ENCODE data around the gene VEPH1. TPM values are rescaled to one million over a fixed set of nuclear protein-coding genes. Genes with fewer than 3 reads are reported as not detected.
A peak's percentile ranks its signal among the peaks of the same experiment; 100 is the strongest.

The VEPH1 gene
- polyA plus RNA-seq, 2 of the 4 experiments (the other 2 are of a cell fraction) = 0.04 to 0.16 TPM

DNA sequence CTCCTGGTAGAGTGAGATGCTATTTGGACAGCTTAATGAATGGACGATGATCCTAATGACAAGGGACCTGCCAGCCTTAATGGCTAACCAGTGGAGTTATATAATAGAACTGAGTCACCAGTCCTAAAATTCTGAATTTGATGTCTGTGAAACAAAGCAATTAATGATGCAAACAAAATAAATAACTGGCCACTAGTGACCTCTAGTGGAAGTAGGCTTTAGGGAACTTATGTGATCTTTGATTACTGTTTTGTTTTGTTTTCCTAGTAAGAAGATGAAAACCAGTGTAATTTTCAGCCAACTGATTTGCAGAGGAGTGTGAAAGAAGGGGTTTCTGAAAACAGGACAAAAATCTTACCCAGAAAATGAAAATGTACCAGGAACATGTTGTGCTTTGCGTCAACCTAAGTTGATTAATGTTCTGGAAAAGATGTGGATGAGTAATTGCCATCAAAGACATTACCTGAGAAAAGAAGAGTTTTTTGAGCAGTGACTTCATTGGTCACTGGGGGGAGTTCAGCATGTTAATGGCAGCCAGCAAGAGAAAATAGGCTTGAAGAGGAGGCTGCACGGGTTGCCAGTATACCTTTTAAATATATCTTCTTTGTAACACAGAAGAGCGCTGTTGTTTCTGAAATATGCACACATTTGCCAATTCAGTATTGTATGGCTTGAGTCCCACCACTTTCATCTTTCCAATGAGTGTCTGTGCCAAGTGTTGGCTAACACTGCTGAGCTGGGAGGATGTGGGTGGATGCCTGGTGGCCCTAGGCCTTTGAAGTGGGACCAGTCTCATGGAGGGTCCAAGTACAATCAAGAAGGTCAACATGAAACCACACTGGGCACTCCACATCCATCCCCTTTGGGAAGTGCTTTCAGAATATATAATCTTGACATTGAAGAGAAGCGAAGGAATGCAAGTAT is 9.3 kb downstream of the VEPH1 start:
- TF ChIP-seq FOXS1 (CRISPR knock-in tag; IDR thresholded peaks at IDR 0.05) = no peak
- peak; percentile 71 to 80 for TF ChIP-seq RAD21 (conservative IDR thresholded peaks at IDR 0.05 in 1 of 2, IDR thresholded peaks at IDR 0.05 in 1 of 2)
- TF ChIP-seq SMC3 (IDR thresholded peaks at IDR 0.05) = peak; percentile 83
- no peak for TF ChIP-seq HOXB5 (CRISPR knock-in tag; IDR thresholded peaks at IDR 0.05)
- TF ChIP-seq, protein P1, sequence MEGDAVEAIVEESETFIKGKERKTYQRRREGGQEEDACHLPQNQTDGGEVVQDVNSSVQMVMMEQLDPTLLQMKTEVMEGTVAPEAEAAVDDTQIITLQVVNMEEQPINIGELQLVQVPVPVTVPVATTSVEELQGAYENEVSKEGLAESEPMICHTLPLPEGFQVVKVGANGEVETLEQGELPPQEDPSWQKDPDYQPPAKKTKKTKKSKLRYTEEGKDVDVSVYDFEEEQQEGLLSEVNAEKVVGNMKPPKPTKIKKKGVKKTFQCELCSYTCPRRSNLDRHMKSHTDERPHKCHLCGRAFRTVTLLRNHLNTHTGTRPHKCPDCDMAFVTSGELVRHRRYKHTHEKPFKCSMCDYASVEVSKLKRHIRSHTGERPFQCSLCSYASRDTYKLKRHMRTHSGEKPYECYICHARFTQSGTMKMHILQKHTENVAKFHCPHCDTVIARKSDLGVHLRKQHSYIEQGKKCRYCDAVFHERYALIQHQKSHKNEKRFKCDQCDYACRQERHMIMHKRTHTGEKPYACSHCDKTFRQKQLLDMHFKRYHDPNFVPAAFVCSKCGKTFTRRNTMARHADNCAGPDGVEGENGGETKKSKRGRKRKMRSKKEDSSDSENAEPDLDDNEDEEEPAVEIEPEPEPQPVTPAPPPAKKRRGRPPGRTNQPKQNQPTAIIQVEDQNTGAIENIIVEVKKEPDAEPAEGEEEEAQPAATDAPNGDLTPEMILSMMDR (IDR thresholded peaks at IDR 0.05) = peak; percentile 82
- ChIA-PET CTCF (interaction anchor here (0.7 to 11.1 kb wide), 27 partner anchors 9 to 1052 kb away, joined by 3 to 188 read pairs (median 4); partner anchors contain the start of gene VEPH1), POLR2A (no interaction called here)
- Histone ChIP-seq H3K4me2 (no peak overlapping the region), H3K4me1 (no peaks in the 10 kb centered on the region), H3K9me3 (no peaks in the 10 kb centered on the region), H3K27ac (no peak overlapping the region), H3K4me3 (no peak overlapping the region)
- ATAC-seq (peak; percentile 39 to 64; a peak in 3 of 6 replicates), DNase-seq (ENCODE audit: low read depth in 1 of 2, low spot score in 1 of 2) (peak; percentile 10 to 47), FAIRE-seq (peak; percentile 28)
- 40% methylated on average over 5 of the region's 5 CpGs for WGBS (ENCODE audit: missing lambda C conversion rate)

DNA sequence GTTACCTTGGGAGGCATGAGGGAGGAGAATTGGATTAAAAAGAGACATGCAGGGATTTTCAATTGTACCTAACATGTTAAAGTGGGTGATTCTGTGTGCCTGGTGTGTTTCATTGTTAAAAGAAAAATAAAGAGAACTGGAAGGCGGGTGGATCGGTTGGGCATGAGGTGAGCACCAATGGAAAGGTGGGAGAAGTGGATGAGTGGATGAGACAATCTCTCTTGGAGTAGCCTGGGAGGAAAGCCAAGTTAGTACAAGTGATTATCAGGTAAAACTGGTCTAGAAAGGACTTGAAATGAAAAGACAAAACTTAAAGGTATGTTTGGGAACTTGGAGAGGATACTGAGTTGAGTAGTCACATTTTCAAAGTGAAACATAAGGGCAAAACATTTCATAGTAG is 12.1 kb downstream of the VEPH1 start:
- ChIA-PET CTCF (interaction anchor here (11.1 kb wide), 1 partner anchor 289 kb away, joined by 188 read pairs; no protein-coding TSS in a partner anchor), POLR2A (no interaction called here)
- WGBS (ENCODE audit: missing lambda C conversion rate) = 85% methylated on average over 2 of the region's 2 CpGs
- TF ChIP-seq, protein P2, sequence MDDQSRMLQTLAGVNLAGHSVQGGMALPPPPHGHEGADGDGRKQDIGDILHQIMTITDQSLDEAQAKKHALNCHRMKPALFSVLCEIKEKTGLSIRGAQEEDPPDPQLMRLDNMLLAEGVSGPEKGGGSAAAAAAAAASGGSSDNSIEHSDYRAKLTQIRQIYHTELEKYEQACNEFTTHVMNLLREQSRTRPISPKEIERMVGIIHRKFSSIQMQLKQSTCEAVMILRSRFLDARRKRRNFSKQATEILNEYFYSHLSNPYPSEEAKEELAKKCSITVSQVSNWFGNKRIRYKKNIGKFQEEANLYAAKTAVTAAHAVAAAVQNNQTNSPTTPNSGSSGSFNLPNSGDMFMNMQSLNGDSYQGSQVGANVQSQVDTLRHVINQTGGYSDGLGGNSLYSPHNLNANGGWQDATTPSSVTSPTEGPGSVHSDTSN (IDR thresholded peaks at IDR 0.05) = no peak
- TF ChIP-seq ZFP36 (IDR thresholded peaks at IDR 0.05; ENCODE audit: borderline replicate concordance, partially characterized antibody) (no peak), RARB (CRISPR knock-in tag; IDR thresholded peaks at IDR 0.05) (no peak), TP53 (CRISPR knock-in tag; IDR thresholded peaks at IDR 0.05) (no peak), EHF (CRISPR knock-in tag; IDR thresholded peaks at IDR 0.05) (no peak), CHD4 (IDR thresholded peaks at IDR 0.05; ENCODE audit: borderline replicate concordance) (no peak), EP300 (IDR thresholded peaks at IDR 0.05) (no peak), BHLHE40 (IDR thresholded peaks at IDR 0.05; ENCODE audit: low read depth, low read length) (no peak), HEYL (CRISPR knock-in tag; IDR thresholded peaks at IDR 0.05) (no peak), ZNF302 (CRISPR knock-in tag; IDR thresholded peaks at IDR 0.05) (no peak), HDAC2 (IDR thresholded peaks at IDR 0.05) (no peak), KDM1A (IDR thresholded peaks at IDR 0.05; ENCODE audit: low read depth) (no peak), ZSCAN20 (CRISPR knock-in tag; IDR thresholded peaks at IDR 0.05) (no peak)
- TF ChIP-seq, protein P1 (IDR thresholded peaks at IDR 0.05) = no peak
- TF ChIP-seq, protein P3, sequence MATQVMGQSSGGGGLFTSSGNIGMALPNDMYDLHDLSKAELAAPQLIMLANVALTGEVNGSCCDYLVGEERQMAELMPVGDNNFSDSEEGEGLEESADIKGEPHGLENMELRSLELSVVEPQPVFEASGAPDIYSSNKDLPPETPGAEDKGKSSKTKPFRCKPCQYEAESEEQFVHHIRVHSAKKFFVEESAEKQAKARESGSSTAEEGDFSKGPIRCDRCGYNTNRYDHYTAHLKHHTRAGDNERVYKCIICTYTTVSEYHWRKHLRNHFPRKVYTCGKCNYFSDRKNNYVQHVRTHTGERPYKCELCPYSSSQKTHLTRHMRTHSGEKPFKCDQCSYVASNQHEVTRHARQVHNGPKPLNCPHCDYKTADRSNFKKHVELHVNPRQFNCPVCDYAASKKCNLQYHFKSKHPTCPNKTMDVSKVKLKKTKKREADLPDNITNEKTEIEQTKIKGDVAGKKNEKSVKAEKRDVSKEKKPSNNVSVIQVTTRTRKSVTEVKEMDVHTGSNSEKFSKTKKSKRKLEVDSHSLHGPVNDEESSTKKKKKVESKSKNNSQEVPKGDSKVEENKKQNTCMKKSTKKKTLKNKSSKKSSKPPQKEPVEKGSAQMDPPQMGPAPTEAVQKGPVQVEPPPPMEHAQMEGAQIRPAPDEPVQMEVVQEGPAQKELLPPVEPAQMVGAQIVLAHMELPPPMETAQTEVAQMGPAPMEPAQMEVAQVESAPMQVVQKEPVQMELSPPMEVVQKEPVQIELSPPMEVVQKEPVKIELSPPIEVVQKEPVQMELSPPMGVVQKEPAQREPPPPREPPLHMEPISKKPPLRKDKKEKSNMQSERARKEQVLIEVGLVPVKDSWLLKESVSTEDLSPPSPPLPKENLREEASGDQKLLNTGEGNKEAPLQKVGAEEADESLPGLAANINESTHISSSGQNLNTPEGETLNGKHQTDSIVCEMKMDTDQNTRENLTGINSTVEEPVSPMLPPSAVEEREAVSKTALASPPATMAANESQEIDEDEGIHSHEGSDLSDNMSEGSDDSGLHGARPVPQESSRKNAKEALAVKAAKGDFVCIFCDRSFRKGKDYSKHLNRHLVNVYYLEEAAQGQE (IDR thresholded peaks at IDR 0.05) = no peak
- TF ChIP-seq, protein P4, sequence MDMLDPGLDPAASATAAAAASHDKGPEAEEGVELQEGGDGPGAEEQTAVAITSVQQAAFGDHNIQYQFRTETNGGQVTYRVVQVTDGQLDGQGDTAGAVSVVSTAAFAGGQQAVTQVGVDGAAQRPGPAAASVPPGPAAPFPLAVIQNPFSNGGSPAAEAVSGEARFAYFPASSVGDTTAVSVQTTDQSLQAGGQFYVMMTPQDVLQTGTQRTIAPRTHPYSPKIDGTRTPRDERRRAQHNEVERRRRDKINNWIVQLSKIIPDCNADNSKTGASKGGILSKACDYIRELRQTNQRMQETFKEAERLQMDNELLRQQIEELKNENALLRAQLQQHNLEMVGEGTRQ (IDR thresholded peaks at IDR 0.05) = no peak
- TF ChIP-seq, protein P5, sequence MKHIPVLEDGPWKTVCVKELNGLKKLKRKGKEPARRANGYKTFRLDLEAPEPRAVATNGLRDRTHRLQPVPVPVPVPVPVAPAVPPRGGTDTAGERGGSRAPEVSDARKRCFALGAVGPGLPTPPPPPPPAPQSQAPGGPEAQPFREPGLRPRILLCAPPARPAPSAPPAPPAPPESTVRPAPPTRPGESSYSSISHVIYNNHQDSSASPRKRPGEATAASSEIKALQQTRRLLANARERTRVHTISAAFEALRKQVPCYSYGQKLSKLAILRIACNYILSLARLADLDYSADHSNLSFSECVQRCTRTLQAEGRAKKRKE (CRISPR knock-in tag; IDR thresholded peaks at IDR 0.05; ENCODE audit: low read depth) = no peak
- TF ChIP-seq, protein P6, sequence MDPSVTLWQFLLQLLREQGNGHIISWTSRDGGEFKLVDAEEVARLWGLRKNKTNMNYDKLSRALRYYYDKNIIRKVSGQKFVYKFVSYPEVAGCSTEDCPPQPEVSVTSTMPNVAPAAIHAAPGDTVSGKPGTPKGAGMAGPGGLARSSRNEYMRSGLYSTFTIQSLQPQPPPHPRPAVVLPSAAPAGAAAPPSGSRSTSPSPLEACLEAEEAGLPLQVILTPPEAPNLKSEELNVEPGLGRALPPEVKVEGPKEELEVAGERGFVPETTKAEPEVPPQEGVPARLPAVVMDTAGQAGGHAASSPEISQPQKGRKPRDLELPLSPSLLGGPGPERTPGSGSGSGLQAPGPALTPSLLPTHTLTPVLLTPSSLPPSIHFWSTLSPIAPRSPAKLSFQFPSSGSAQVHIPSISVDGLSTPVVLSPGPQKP (IDR thresholded peaks at IDR 0.05; ENCODE audit: low read depth, low read length) = no peak
- TF ChIP-seq, protein P7, sequence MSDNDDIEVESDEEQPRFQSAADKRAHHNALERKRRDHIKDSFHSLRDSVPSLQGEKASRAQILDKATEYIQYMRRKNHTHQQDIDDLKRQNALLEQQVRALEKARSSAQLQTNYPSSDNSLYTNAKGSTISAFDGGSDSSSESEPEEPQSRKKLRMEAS (IDR thresholded peaks at IDR 0.05) = no peak
- H3K27ac ChIP-seq = no peak overlapping the region
- no peak overlapping the region for H3K4me3 ChIP-seq
- H3K9me3 ChIP-seq = no peaks in the 10 kb centered on the region
- H3K4me2 ChIP-seq = no peak overlapping the region
- FAIRE-seq (no peak), DNase-seq (ENCODE audit: low read depth in 1 of 2, low spot score in 1 of 2) (no peak), ATAC-seq (no peak)
- no peaks in the 10 kb centered on the region for H3K4me1 ChIP-seq

Measured in A549 (cell line).